Keratinocyte (primary cell): ENCODE measurements around the gene NMBR. TPM values are rescaled to one million over a fixed set of nuclear protein-coding genes. Genes with fewer than 3 reads are reported as not detected.

ENCODE experiments used
- DNase-seq: peaks from one replicate; pipeline ENCODE4 v3.0.0-alpha.2; 2011; ENCODE audit warnings: low read depth, missing footprints, low spot score
- FAIRE-seq: peaks from 2 replicates; lab custom pipeline; 2011; peaks lifted over from hg19 to GRCh38; lab: Jason Lieb, UNC
- H2AFZ ChIP-seq: 2 replicates; pipeline ENCODE4 v1.6.0; 2012; ENCODE audit warnings: low read length, control low read depth, inconsistent platforms; ENCODE audit not compliant: control insufficient read depth
- H3K27ac ChIP-seq: 2 replicates; pipeline ENCODE4 v1.5.1; 2011; ENCODE audit warnings: low read length; ENCODE audit not compliant: control insufficient read depth, insufficient read depth
- H3K27me3 ChIP-seq: 3 replicates; pipeline ENCODE4 v1.6.0; 2011; ENCODE audit warnings: low read length; ENCODE audit not compliant: control insufficient read depth, insufficient read depth; ENCODE audit errors: extremely low read depth
- H3K36me3 ChIP-seq, 2 experiments: 2 replicates in 1 of 2; 3 replicates in 1 of 2; pipeline ENCODE4 v1.5.1; 2011; ENCODE audit warnings: low read length in 2 of 2, mild to moderate bottlenecking in 1 of 2; ENCODE audit not compliant: control insufficient read depth in 2 of 2, insufficient read depth in 2 of 2; ENCODE audit errors: extremely low read depth in 1 of 2
- H3K4me1 ChIP-seq: 3 replicates; pipeline ENCODE4 v1.5.1; 2011; ENCODE audit warnings: low read length; ENCODE audit not compliant: control insufficient read depth, insufficient read depth; ENCODE audit errors: extremely low read depth
- H3K4me2 ChIP-seq: 3 replicates; pipeline ENCODE4 v1.6.0; 2011; ENCODE audit warnings: low read depth, low read length; ENCODE audit not compliant: control insufficient read depth, insufficient read depth; ENCODE audit errors: extremely low read depth
- H3K4me3 ChIP-seq, 3 experiments: fragments of 200-600 bp in 1 of 3; sonication (generic) in 1 of 3; 2 replicates in 2 of 3; 3 replicates in 1 of 3; pipeline ENCODE4 v1.5.1; 2011 to 2016; ENCODE audit warnings: low read length in 3 of 3, mild to moderate bottlenecking in 3 of 3, control low read depth in 2 of 3, inconsistent platforms in 1 of 3, low read depth in 1 of 3, mixed read lengths in 1 of 3, mixed run types in 1 of 3, moderate library complexity in 1 of 3; ENCODE audit not compliant: control insufficient read depth in 2 of 3, insufficient read depth in 2 of 3; ENCODE audit errors: extremely low read depth in 1 of 3
- H3K79me2 ChIP-seq: 2 replicates; pipeline ENCODE4 v1.6.0; 2012; ENCODE audit warnings: low read length; ENCODE audit not compliant: control insufficient read depth, insufficient read depth
- H3K9ac ChIP-seq: 3 replicates; pipeline ENCODE4 v1.6.0; 2011; ENCODE audit warnings: low read length; ENCODE audit not compliant: control insufficient read depth, insufficient read depth; ENCODE audit errors: extremely low read depth
- H3K9me1 ChIP-seq: 3 replicates; pipeline ENCODE4 v1.6.0; 2011; ENCODE audit warnings: low read length; ENCODE audit not compliant: control insufficient read depth, insufficient read depth; ENCODE audit errors: extremely low read depth
- H3K9me3 ChIP-seq: 2 replicates; pipeline ENCODE4 v1.5.1; 2012; ENCODE audit warnings: low read depth, low read length; ENCODE audit not compliant: control insufficient read depth
- H4K20me1 ChIP-seq: 3 replicates; pipeline ENCODE4 v1.6.0; 2011; ENCODE audit warnings: low read length; ENCODE audit not compliant: control insufficient read depth, insufficient read depth; ENCODE audit errors: extremely low read depth
- CTCF ChIP-seq, 3 experiments: IDR thresholded peaks in 1 of 3; conservative IDR thresholded peaks in 1 of 3; optimal IDR thresholded peaks in 1 of 3; 2 replicates in 2 of 3; 3 replicates in 1 of 3; pipeline versions ENCODE3 to v1.5.1; 2011; ENCODE audit warnings: low read length in 3 of 3, mild to moderate bottlenecking in 3 of 3, moderate library complexity in 2 of 3, control low read depth in 1 of 3, inconsistent platforms in 1 of 3; ENCODE audit not compliant: insufficient read depth in 2 of 3; ENCODE audit errors: extremely low read depth in 1 of 3
- EZH2 ChIP-seq: IDR thresholded peaks from one replicate; pipeline ENCODE4 v1.6.1; 2012; ENCODE audit warnings: inconsistent platforms, mild to moderate bottlenecking, low read length, moderate library complexity
- dilution Hi-C: fragments of 300-500 bp; cut with MboI; formaldehyde crosslinking; loops from one replicate; pipeline ENCODE4 v1.7.0; 2020; ENCODE audit warnings: low sequenced_read_pairs; ENCODE audit not compliant: extremely low pct_ligation_motif_present
- polyA plus RNA-seq, 5 experiments: library from polyadenylated mRNA; depleted of rRNA in 3 of 5; stranded (reverse) in 3 of 5; stranded (forward) in 1 of 5; unstranded in 1 of 5; fragments of >200 nt; gene quantifications; 1 replicate in 1 of 5; 2 replicates in 3 of 5; 3 replicates in 1 of 5; pipeline versions ENCODE4 v1.2.1 to v1.2.3, GENCODE V29; 2011 to 2012; ENCODE audit warnings: missing spikeins in 2 of 5, low read depth in 1 of 5, low replicate concordance in 1 of 5

The NMBR gene
- polyA plus RNA-seq, 1 donor (not counting 4 experiments of a cell fraction or from before 2014, with no cell fraction given) = not detected

- DNase-seq (no peak), FAIRE-seq (no peak)
- Histone ChIP-seq H3K9me3 (no peaks in the 10 kb centered on the region), H3K36me3 (no peaks in the 10 kb centered on the region), H4K20me1 (no peaks in the 10 kb centered on the region), H3K4me3 (peak overlapping the region in 1 of 3 experiments; percentile 16), H3K4me1 (peaks cover 6% of the 10 kb centered on the region), H2AFZ (peak overlapping the region; percentile 23), H3K27ac (no peak overlapping the region), H3K79me2 (peaks cover 86% of the 10 kb centered on the region), H3K9ac (peak overlapping the region; percentile 8), H3K9me1 (no peaks in the 10 kb centered on the region), H3K4me2 (peak overlapping the region; percentile 68), H3K27me3 (no peaks in the 10 kb centered on the region)
- TF ChIP-seq CTCF (optimal IDR thresholded peaks at IDR 0.05 in 1 of 3, IDR thresholded peaks at IDR 0.05 in 1 of 3, conservative IDR thresholded peaks at IDR 0.05 in 1 of 3; ENCODE audit: extremely low read depth in 1 of 3, insufficient read depth in 2 of 3, low read length in 3 of 3) (peak in 2 of 3 experiments; percentile 14 to 35), EZH2 (no peak)
- dilution Hi-C loops = no loop called here
Observed at GRCh38 chr6:142155895-142156757, 9.2 kb upstream of the NMBR start.

- Histone ChIP-seq H3K9me1 (no peaks in the 10 kb centered on the region), H2AFZ (no peak overlapping the region), H3K4me2 (no peak overlapping the region), H3K36me3 (peaks cover 0 to 4% of the 10 kb centered on the region in 2 experiments), H3K27me3 (no peaks in the 10 kb centered on the region), H4K20me1 (no peaks in the 10 kb centered on the region), H3K9me3 (no peaks in the 10 kb centered on the region), H3K4me3 (no peak overlapping the region), H3K4me1 (peaks cover 6% of the 10 kb centered on the region), H3K79me2 (peaks cover 87% of the 10 kb centered on the region), H3K9ac (no peak overlapping the region), H3K27ac (no peak overlapping the region)
- no peak for TF ChIP-seq CTCF (optimal IDR thresholded peaks at IDR 0.05 in 1 of 3, IDR thresholded peaks at IDR 0.05 in 1 of 3, conservative IDR thresholded peaks at IDR 0.05 in 1 of 3; ENCODE audit: extremely low read depth in 1 of 3, insufficient read depth in 2 of 3, low read length in 3 of 3)
- TF ChIP-seq EZH2 = no peak
- FAIRE-seq (no peak), DNase-seq (no peak)
- dilution Hi-C loops = no loop called here
Observed at GRCh38 chr6:142155091-142155490, 8.2 kb upstream of the NMBR start.
